ENCODE measurements around the gene C10orf53.

C10orf53 gene

DNA sequence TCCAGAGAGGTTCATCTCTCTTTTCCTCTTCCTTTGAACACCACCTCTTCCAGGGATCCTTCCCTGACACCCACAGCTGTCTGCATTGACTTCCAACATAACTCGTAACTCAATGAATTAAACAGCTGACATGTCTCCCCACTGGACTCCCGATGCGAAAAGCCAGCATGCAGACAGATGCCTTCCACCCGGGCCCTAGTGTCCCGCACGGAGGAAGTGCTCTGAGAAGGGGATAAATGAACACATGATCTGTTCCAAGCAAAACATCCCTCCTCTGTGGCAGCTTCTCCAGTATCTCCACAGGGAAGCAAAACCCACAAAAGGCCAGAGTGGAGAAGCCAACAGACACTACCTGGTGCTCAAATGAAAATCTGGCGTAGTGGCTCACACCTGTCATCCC is 54.4 kb downstream of the C10orf53 start:
- Histone ChIP-seq H3K27me3 (ENCODE audit: insufficient read depth, low read length, poor library complexity) (no peaks in the 10 kb centered on the region), H3K4me3 (ENCODE audit: low read depth in 1 of 2, low read length in 2 of 2) (no peak overlapping the region), H4K20me1 (ENCODE audit: insufficient read depth, low read length) (no peaks in the 10 kb centered on the region), H3K79me2 (ENCODE audit: insufficient read depth, low read length) (no peaks in the 10 kb centered on the region), H3K27ac (ENCODE audit: low read length) (no peak overlapping the region), H3K36me3 (ENCODE audit: insufficient read depth, low read length) (no peaks in the 10 kb centered on the region), H3K9ac (ENCODE audit: low read depth, low read length) (no peak overlapping the region), H2AFZ (ENCODE audit: low read depth, low read length) (no peak overlapping the region), H3K9me3 (ENCODE audit: insufficient read depth, low read length, severe bottlenecking) (no peaks in the 10 kb centered on the region), H3K4me1 (ENCODE audit: insufficient read depth, low read length) (no peaks in the 10 kb centered on the region), H3K4me2 (ENCODE audit: insufficient read depth, low read length) (no peak overlapping the region)
- TF ChIP-seq CTCF (IDR thresholded peaks at IDR 0.05; ENCODE audit: borderline replicate concordance, extremely low read depth, low read length, poor library complexity, severe bottlenecking) (no peak), EZH2 (IDR thresholded peaks at IDR 0.05; ENCODE audit: borderline replicate concordance, low read depth, low read length, severe bottlenecking) (no peak)
- ATAC-seq (ENCODE audit: insufficient read depth, low read depth) = no peak
- no peak for DNase-seq

DNA sequence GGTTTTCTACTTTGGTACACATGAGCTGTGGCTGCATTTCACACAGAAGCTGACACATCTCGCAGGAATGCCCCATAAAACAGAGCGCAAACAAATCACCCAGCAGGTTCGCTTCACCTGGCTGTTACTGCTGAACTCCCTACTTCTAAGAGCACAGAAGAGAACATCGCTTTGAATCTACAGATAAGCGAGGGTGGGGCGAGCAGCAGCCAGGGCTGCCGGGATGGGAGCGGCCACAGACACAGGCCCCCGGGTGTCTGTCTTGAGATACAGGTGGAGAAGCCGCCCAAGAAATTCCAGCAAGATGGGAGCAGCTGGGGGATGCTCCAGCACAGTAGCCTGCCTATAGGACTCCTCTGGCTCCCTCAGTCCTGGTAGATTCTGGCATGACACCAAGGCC is 55.2 kb downstream of the C10orf53 start:
- H3K4me2 ChIP-seq (ENCODE audit: insufficient read depth, low read length) = no peak overlapping the region
- H3K4me3 ChIP-seq (ENCODE audit: low read depth in 1 of 2, low read length in 2 of 2) = no peak overlapping the region
- no peak overlapping the region for H2AFZ ChIP-seq (ENCODE audit: low read depth, low read length)
- ATAC-seq (ENCODE audit: insufficient read depth, low read depth) (no peak), DNase-seq (no peak)
- no peaks in the 10 kb centered on the region for H3K79me2 ChIP-seq (ENCODE audit: insufficient read depth, low read length)
- no peaks in the 10 kb centered on the region for H3K27me3 ChIP-seq (ENCODE audit: insufficient read depth, low read length, poor library complexity)
- H4K20me1 ChIP-seq (ENCODE audit: insufficient read depth, low read length) = no peaks in the 10 kb centered on the region; the same call in 1 of the 2 replicates
- H3K36me3 ChIP-seq (ENCODE audit: insufficient read depth, low read length) = no peaks in the 10 kb centered on the region
- H3K9ac ChIP-seq (ENCODE audit: low read depth, low read length) = no peak overlapping the region
- H3K4me1 ChIP-seq (ENCODE audit: insufficient read depth, low read length) = no peaks in the 10 kb centered on the region
- H3K27ac ChIP-seq (ENCODE audit: low read length) = no peak overlapping the region
- TF ChIP-seq CTCF (IDR thresholded peaks at IDR 0.05; ENCODE audit: borderline replicate concordance, extremely low read depth, low read length, poor library complexity, severe bottlenecking) (no peak), EZH2 (IDR thresholded peaks at IDR 0.05; ENCODE audit: borderline replicate concordance, low read depth, low read length, severe bottlenecking) (no peak)
- no peaks in the 10 kb centered on the region for H3K9me3 ChIP-seq (ENCODE audit: insufficient read depth, low read length, severe bottlenecking)

DNA sequence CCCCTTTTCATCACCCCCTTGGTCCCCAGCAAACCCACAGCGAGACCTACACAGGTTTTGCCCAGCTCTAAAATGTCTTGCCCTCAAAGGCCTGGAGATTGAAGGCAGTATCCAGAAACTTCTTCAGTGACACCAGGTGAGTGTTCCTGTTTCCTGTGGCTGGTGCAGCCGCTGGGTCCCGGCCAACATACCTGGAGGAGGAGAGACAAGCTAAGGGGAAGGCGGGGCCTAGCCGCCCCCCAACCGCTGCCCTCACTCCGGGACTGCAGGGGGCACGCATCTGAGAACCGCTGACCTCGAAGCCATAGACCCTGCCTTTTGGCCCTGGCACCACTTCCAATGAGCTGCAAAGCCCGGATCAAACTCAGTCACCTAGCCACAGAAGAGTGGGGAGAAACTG is 55.7 kb downstream of the C10orf53 start:
- no peaks in the 10 kb centered on the region; the same call in 1 of the 2 replicates for H4K20me1 ChIP-seq (ENCODE audit: insufficient read depth, low read length)
- no peak overlapping the region for H3K4me2 ChIP-seq (ENCODE audit: insufficient read depth, low read length)
- no peak overlapping the region for H2AFZ ChIP-seq (ENCODE audit: low read depth, low read length)
- no peaks in the 10 kb centered on the region for H3K79me2 ChIP-seq (ENCODE audit: insufficient read depth, low read length)
- no peak for TF ChIP-seq CTCF (IDR thresholded peaks at IDR 0.05; ENCODE audit: borderline replicate concordance, extremely low read depth, low read length, poor library complexity, severe bottlenecking)
- no peak for ATAC-seq (ENCODE audit: insufficient read depth, low read depth)
- DNase-seq = no peak
- no peak overlapping the region for H3K4me3 ChIP-seq (ENCODE audit: low read depth in 1 of 2, low read length in 2 of 2)
- no peak overlapping the region for H3K27ac ChIP-seq (ENCODE audit: low read length)
- no peaks in the 10 kb centered on the region for H3K27me3 ChIP-seq (ENCODE audit: insufficient read depth, low read length, poor library complexity)
- H3K4me1 ChIP-seq (ENCODE audit: insufficient read depth, low read length) = no peaks in the 10 kb centered on the region
- no peaks in the 10 kb centered on the region for H3K9me3 ChIP-seq (ENCODE audit: insufficient read depth, low read length, severe bottlenecking)
- H3K36me3 ChIP-seq (ENCODE audit: insufficient read depth, low read length) = no peaks in the 10 kb centered on the region
- H3K9ac ChIP-seq (ENCODE audit: low read depth, low read length) = no peak overlapping the region

Data from DND-41 (cell line).